Body of pancreas (tissue), 4 donors: ENCODE measurements around the gene ZDHHC17.

Experiments used
- CTCF ChIP-seq, 7 experiments: fragments of 450-650 bp in 4 of 7; fragments of 200-600 bp in 3 of 7; sonication (generic) in 3 of 7; IDR thresholded peaks; one replicate each; pipeline ENCODE4 v1.5.1; 2016 to 2019; ENCODE audit warnings: antibody characterized with exemption in 7 of 7
- POLR2A ChIP-seq, 3 donors: fragments of 450-650 bp; IDR thresholded peaks; one replicate each; pipeline ENCODE4 v1.6.1; 2016; ENCODE audit warnings: antibody characterized with exemption in 3 of 3, mild to moderate bottlenecking in 2 of 3

GRCh38 chr12:76871082-76871481 lies 107.2 kb downstream of the ZDHHC17 start:
- TF ChIP-seq CTCF (IDR thresholded peaks at IDR 0.05) (no peak), POLR2A (IDR thresholded peaks at IDR 0.05) (no peak)
